Activated CD4-positive, alpha-beta T cell treated with anti-CD3 and anti-CD28 coated beads for 24 hours (primary cell): ENCODE data around the gene ERBB2.

ENCODE experiments used
- DNase-seq, 2 donors: peaks; one replicate each; pipeline ENCODE4 v3.0.0-alpha.2; 2020; ENCODE audit warnings: low read depth in 2 of 2

ERBB2 gene

DNA sequence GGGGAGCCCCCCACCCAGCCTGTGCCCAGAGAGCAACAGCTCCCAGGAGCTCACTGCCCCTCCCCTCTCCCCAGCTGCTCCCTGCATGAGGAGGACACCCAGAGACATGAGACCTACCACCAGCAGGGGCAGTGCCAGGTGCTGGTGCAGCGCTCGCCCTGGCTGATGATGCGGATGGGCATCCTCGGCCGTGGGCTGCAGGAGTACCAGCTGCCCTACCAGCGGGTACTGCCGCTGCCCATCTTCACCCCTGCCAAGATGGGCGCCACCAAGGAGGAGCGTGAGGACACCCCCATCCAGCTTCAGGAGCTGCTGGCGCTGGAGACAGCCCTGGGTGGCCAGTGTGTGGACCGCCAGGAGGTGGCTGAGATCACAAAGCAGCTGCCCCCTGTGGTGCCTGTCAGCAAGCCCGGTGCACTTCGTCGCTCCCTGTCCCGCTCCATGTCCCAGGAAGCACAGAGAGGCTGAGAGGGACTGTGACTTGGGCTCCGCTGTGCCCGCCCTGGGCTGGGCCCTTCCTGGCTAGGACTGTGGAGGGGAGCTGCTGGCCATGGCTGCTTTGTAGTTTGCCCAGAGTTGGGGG lies 34.1 kb upstream of the ERBB2 start:
- no peak for DNase-seq

DNA sequence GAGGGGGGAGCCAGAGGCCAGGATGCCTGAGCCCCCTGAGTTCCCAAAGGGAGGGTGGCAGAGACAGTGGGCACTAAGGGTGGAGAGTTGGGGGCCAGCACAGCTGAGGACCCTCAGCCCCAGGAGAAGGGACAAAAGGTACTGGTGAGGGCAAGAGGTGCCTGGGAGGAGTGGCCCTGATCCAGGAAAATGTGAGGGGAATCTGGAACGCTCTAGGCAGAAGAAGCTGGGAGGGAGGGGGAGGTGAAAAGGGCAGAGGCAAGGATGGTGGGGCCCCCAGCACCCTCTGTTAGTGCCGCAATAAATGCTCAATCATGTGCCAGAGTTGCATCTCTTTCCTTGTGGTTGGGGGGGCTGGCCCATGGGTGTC lies 33.6 kb upstream of the ERBB2 start:
- DNase-seq, result no peak

GRCh38 chr17:39666601-39667261 lies 33.1 kb upstream of the ERBB2 start:
- DNase-seq, result no peak

DNA sequence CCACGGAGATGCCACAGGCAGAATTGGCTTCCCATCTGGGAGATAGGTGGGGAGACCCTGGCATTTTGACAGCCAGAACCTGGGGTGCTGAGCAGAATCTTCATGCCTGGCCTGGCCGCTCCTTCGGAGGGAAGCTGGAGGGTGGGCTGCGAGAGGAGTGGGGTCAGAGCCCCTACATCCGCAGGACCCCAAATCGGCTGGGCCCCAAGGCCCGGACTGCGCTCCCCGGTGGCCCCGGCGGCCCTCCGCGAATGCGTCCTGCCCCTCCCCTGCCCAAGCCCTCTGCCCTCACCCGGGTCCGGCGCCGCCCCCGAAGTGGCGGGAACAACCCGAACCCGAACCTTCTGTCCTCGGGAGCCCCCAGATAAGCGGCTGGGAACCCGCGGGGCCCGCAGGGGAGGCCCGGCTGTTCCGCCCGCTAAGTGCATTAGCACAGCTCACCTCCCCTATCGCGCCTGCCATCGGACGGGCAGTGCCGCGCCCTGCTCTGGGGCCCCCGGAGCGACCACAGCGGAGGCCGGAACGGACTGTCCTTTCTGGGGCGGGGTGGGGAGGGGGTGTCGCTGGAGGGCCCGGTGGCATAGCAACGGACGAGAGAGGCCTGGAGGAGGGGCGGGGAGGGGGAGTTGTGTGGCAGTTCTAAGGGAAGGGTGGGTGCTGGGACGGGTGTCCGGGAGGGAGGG lies 32.5 kb upstream of the ERBB2 start:
- DNase-seq, result no peak

DNA sequence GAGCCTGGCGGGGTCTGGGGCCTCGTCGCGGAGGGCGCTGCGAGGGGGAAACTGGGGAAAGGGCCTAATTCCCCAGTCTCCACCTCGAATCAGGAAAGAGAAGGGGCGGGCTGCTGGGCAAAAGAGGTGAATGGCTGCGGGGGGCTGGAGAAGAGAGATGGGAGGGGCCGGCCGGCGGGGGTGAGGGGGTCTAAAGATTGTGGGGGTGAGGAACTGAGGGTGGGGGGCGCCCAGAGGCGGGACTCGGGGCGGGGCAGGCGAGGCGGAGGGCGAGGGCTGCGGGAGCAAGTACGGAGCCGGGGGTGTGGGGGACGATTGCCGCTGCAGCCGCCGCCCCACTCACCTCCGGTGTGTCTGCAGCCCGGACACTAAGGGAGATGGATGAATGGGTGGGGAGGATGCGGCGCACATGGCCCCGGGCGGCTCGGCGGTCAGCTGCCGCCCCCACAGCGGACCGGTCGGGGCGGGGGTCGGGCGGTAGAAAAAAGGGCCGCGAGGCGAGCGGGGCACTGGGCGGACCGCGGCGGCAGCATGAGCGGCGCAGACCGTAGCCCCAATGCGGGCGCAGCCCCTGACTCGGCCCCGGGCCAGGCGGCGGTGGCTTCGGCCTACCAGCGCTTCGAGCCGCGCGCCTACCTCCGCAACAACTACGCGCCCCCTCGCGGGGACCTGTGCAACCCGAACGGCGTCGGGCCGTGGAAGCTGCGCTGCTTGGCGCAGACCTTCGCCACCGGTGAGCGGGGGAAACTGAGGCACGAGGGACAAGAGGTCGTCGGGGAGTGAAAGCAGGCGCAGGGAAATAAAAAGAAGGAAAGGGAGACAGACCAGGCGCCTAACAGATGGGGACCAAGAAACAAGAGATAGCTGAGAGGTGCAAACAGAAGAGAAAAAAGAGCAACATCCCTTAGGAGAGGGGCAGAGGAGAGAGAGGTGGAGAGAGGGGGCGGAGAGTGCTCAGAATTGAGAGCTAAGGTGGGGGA lies 31.6 kb upstream of the ERBB2 start, which contains the start of gene PNMT:
Gene PNMT, plus strand, starts transcription at position 509 of the 980 bp plus-strand sequence. Its CDS starts 23 bp downstream, at position 532.
- DNase-seq, result peak; percentile 41 to 69

DNA sequence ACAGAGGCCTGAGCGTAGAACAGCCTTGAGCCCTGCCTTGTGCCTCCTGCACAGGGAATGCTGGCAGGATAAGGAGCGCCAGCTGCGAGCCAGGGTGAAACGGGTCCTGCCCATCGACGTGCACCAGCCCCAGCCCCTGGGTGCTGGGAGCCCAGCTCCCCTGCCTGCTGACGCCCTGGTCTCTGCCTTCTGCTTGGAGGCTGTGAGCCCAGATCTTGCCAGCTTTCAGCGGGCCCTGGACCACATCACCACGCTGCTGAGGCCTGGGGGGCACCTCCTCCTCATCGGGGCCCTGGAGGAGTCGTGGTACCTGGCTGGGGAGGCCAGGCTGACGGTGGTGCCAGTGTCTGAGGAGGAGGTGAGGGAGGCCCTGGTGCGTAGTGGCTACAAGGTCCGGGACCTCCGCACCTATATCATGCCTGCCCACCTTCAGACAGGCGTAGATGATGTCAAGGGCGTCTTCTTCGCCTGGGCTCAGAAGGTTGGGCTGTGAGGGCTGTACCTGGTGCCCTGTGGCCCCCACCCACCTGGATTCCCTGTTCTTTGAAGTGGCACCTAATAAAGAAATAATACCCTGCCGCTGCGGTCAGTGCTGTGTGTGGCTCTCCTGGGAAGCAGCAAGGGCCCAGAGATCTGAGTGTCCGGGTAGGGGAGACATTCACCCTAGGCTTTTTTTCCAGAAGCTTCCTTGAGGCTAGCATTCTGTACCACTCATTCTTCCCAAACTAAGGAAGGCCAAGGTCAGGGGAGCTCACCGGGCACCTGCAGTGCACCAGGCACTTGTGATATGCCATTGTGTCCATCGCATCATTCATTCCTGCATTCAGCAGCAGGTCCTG lies 29.7 kb upstream of the ERBB2 start:
- no peak for DNase-seq

GRCh38 chr17:39670746-39671145 lies 29.1 kb upstream of the ERBB2 start:
- DNase-seq, result no peak

- DNase-seq, result no peak
Measured at GRCh38 chr17:39671651-39672521, 28.0 kb upstream of the ERBB2 start.

DNA sequence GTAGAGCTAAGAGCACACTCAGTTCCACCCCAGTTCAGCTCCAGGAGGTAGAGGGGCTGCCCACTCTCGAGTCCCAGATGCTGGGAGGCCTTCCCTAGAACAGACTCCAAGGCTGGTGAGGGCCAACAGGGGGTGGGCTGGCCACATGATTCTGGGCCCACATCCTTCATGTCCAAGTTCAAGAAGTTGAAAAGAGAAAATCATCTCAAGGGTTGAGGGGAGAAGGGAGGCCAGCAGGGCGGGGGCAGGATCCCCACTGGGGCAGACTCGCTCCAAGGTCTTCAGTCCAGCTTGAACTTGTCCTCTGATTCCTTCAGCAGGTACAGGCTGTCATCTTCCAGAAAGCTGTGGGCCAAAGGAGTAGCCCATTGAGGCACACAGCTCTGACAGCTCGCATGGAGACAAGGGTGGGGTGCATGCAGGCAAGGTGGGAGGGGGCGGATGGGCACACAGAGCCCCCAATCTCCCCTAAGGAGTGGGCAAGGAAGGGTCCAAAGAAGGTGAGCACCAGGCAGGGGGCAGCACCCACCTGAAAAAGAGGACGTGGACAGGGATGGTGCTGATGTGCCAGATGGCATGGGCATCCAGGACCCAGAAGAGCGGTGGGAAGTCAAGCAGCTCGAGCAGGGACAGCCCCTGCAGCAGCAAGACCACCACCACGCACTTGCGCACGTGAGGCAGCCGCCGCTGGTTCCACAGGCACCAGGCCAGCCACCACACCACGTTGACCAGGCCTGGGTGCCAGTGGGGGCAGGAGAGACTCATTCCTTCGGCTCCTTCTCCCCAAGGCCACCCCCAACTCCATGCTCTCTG lies 27.1 kb upstream of the ERBB2 start:
- DNase-seq, result no peak

GRCh38 chr17:39673335-39674081 lies 26.4 kb upstream of the ERBB2 start:
- DNase-seq, result no peak

DNA sequence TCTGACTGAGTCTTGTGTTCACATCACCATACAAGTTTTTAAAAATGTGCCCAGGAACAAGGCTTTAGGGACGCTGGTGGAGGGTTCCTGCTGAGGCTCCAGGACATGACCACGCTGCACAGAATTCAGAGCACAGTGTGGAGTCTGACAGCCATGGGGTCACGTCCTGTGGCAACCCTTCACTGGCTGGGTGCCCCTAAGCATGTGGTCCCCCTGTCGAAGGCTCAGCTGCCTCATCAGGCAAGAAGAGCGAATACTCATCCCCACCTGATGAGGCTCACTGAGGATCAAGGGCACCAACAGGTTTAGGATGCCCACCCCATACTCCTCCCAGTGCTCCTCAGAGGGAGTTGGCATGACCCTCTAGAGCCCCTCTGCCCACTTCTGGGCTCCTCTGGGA lies 25.7 kb upstream of the ERBB2 start:
- DNase-seq, result no peak

- DNase-seq, result no peak
Measured at GRCh38 chr17:39674702-39675389, 25.0 kb upstream of the ERBB2 start.

DNA sequence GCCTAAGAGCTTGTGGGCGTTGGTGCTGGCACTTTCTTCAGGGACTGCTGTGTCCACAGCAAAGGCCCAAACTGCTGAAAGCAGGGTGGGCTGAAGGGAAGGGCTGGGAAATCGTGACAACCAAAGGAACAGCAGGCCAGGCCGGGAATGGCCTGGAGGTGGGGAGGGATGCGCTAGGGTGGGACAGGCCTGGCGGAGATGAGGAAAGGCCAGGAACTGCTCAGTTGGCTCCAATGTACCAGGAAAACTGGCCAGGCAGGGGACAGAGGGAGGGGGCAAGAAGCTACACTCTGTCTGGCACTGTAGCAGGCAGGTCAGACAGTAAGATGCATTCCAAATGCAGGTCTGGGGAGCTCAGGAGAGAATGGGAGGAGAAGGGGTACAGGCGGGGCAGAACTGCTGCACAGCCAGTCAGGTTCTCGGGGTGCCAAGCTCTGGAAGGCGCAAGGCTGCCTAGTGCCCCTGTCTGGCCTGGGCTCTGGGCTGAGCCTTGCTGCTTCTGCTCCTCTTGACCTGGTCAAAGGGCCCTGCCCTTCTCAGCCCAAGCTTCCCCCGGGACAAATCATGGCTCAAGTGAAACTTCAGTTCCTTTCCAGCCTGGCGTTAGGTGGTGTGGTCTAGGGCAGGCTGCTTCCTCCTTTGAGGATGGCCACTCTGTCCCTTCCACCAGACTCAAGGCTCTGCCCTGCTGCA lies 24.3 kb upstream of the ERBB2 start:
- DNase-seq, result no peak

DNA sequence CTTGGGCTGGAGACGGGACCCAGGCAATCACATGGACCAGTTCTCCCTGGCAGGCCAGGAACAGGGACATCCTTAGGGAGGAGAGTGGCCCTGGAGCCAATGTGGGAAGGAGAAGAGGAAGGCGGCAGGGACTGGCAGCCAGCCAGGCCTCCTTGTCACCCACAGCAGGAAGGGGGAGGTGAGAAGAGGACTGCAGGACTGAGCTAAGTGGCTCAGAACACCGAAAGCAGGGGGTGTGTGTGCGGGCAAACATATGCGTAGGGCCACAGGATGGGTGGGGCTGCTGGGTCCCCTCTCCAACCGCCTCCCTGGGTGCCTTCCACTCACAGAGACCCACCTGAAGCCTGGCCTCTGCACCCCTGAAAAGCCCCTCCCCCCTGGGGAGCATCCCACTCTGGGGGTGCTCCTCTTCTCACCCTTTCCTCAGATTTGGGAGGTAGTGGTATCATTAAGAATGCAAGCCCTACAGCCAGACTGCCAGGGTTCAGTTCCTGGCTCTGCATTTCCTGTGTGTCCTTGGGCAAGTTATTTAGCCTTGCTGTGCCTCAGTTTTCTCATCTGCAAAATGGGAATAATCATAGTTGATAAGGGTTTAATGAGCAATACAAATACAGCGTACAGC lies 23.6 kb upstream of the ERBB2 start:
- DNase-seq, result no peak

DNA sequence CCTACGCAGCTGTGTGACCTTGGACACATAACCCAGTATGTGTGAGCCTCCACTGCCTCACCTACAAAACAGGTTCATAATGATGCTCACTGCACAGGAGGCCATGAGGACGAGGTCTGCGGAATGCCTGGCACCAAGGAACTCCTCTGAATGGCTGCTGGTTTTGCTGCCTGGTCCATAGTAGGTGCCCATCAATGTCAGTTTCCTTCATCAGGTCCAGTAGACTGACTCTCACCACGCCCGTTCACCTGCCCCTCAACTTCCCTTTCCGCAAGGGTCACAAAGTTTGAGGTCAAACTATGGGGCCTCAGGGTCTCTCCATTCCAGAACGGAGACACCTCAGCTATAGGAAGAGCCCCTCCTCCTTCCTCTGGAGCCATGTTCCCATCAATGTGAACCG lies 22.8 kb upstream of the ERBB2 start:
- DNase-seq, result no peak

GRCh38 chr17:39677542-39678339 lies 22.1 kb upstream of the ERBB2 start:
- DNase-seq, result no peak
